ENCODE data around the gene MAP2K4. TPM values are rescaled to one million over a fixed set of nuclear protein-coding genes. Genes with fewer than 3 reads are reported as not detected.

The MAP2K4 gene
- total and polyA plus RNA-seq, 2 of the 13 experiments (the other 11 are each of a cell fraction or from before 2014, with no cell fraction given): 21.5 to 35.6 TPM

- in situ Hi-C loops (cut with HindIII; ENCODE audit: extremely low pct_ligation_motif_present, low pct_unique_long_range_greater_than_20kb) (no loop called here), intact Hi-C loops (cut with micrococcal nuclease; ENCODE audit: unreplicated experiment) (no loop called here)
- ATAC-seq: no peak
- DNase-seq (ENCODE audit: low spot score): no peak
- H4K20me1 ChIP-seq (ENCODE audit: insufficient read depth, low read length): no peaks in the 10 kb centered on the region
- no peak overlapping the region for H2AFZ ChIP-seq (ENCODE audit: low read length)
- H3K9me3 ChIP-seq (ENCODE audit: low read length): no peaks in the 10 kb centered on the region
- POLR2A ChIA-PET: no interaction called here
- FAIRE-seq: no peak
- no peaks in the 10 kb centered on the region for H3K27me3 ChIP-seq (ENCODE audit: control insufficient read depth in 1 of 2, insufficient read depth in 2 of 2, low read length in 2 of 2)
- no peaks in the 10 kb centered on the region for H3K4me1 ChIP-seq (ENCODE audit: insufficient read depth, low read length)
- H3K4me3 ChIP-seq (replicated peaks in 1 of 3; ENCODE audit: insufficient read depth in 1 of 3, low read depth in 2 of 3, low read length in 3 of 3): no peak overlapping the region
- H3K36me3 ChIP-seq (replicated peaks in 1 of 2; ENCODE audit: control insufficient read depth in 1 of 2, insufficient read depth in 2 of 2, low read length in 2 of 2): peaks cover 4 to 14% of the 10 kb centered on the region in 2 experiments; a peak in 3 of 5 replicates
- 83% methylated on average over 3 of the region's 3 CpGs for WGBS (ENCODE audit: low lambda C conversion rate)
- no peak overlapping the region for H3K4me2 ChIP-seq (ENCODE audit: low read depth, low read length)
- H3K27ac ChIP-seq (ENCODE audit: extremely low read length, insufficient read depth, low read length): no peak overlapping the region
- TF ChIP-seq ZNF616 (CRISPR knock-in tag; IDR thresholded peaks at IDR 0.05; ENCODE audit: low read depth): no peak
- no peak for TF ChIP-seq FOSL1 (CRISPR knock-in tag; IDR thresholded peaks at IDR 0.05; ENCODE audit: borderline replicate concordance)
- no peak for TF ChIP-seq KLF13 (CRISPR knock-in tag; IDR thresholded peaks at IDR 0.05)
- no peak for TF ChIP-seq ZNF18 (CRISPR knock-in tag; IDR thresholded peaks at IDR 0.05; ENCODE audit: insufficient replicate concordance)
- TF ChIP-seq GMEB2 (CRISPR knock-in tag; IDR thresholded peaks at IDR 0.05; ENCODE audit: low read depth): no peak
- no peak for TF ChIP-seq HNRNPK (IDR thresholded peaks at IDR 0.05; ENCODE audit: low read depth, low read length, poor library complexity, severe bottlenecking)
- no peak for TF ChIP-seq THAP7 (CRISPR knock-in tag; IDR thresholded peaks at IDR 0.05)
- TF ChIP-seq ZSCAN5A (CRISPR knock-in tag; IDR thresholded peaks at IDR 0.05; ENCODE audit: borderline replicate concordance): no peak
- no peak for TF ChIP-seq ZNF773 (CRISPR knock-in tag; IDR thresholded peaks at IDR 0.05; ENCODE audit: borderline replicate concordance)
- TF ChIP-seq ZNF430 (CRISPR knock-in tag; IDR thresholded peaks at IDR 0.05): no peak
- TF ChIP-seq ZNF550 (CRISPR knock-in tag; IDR thresholded peaks at IDR 0.05; ENCODE audit: borderline replicate concordance): no peak
- no peak for TF ChIP-seq MIER3 (CRISPR knock-in tag; IDR thresholded peaks at IDR 0.05; ENCODE audit: borderline replicate concordance)
- TF ChIP-seq ZMYM2 (CRISPR knock-in tag; IDR thresholded peaks at IDR 0.05): no peak
- TF ChIP-seq ZNF546 (CRISPR knock-in tag; conservative IDR thresholded peaks at IDR 0.05): no peak
- CTCF ChIA-PET (ENCODE audit: low intra/inter-chr PET ratio, low total read pairs): no interaction called here
- BruUV-seq (replicated peaks): no TSS peak
- peaks cover 11% of the 10 kb centered on the region for H3K79me2 ChIP-seq (ENCODE audit: insufficient read depth, low read length)
- H3K9ac ChIP-seq (ENCODE audit: insufficient read depth, low read depth, low read length): no peak overlapping the region
Measured at GRCh38 chr17:12074346-12074745, 53.7 kb downstream of the MAP2K4 start.
